Hepatocyte (in vitro differentiated cells): ENCODE data around the gene TRABD. TPM values are rescaled to one million over a fixed set of nuclear protein-coding genes. Genes with fewer than 3 reads are reported as not detected.
A peak's percentile ranks its signal among the peaks of the same experiment; 100 is the strongest.
"Not testable (repeated sequence)": the region's sequence is repeated elsewhere in the genome, so short reads cannot be mapped to it uniquely, and the experiment has no call there.

Experiments used
- DNase-seq: peaks from one replicate; pipeline ENCODE4 v3.0.0-alpha.2; 2016; ENCODE audit warnings: low spot score
- H2AFZ ChIP-seq: fragments of 200-600 bp; sonication (generic); 2 replicates; pipeline ENCODE4 v1.6.0; 2016; ENCODE audit warnings: antibody characterized with exemption, mild to moderate bottlenecking
- H3K27ac ChIP-seq: fragments of 200-600 bp; sonication (generic); 2 replicates; pipeline ENCODE4 v1.5.1; 2016; ENCODE audit warnings: mild to moderate bottlenecking
- H3K27me3 ChIP-seq: fragments of 200-600 bp; sonication (generic); 2 replicates; pipeline ENCODE4 v1.6.1; 2016
- H3K36me3 ChIP-seq: fragments of 200-600 bp; sonication (generic); replicated peaks from 2 replicates; pipeline ENCODE4 v1.5.1; 2016; ENCODE audit warnings: low read depth; ENCODE audit not compliant: insufficient read depth
- H3K4me1 ChIP-seq: fragments of 200-600 bp; sonication (generic); 2 replicates; pipeline ENCODE4 v1.5.1; 2016; ENCODE audit warnings: mild to moderate bottlenecking, moderate library complexity; ENCODE audit not compliant: insufficient read depth
- H3K4me2 ChIP-seq: fragments of 200-600 bp; sonication (generic); 2 replicates; pipeline ENCODE4 v1.6.0; 2016
- H3K4me3 ChIP-seq: fragments of 200-600 bp; sonication (generic); 2 replicates; pipeline ENCODE4 v1.5.1; 2016; ENCODE audit warnings: mild to moderate bottlenecking
- H3K79me2 ChIP-seq: fragments of 200-600 bp; sonication (generic); 2 replicates; pipeline ENCODE4 v1.6.0; 2017; ENCODE audit warnings: mild to moderate bottlenecking
- H3K9me2 ChIP-seq: fragments of 200-600 bp; sonication (generic); replicated peaks from 2 replicates; pipeline ENCODE4 v1.6.0; 2017; ENCODE audit warnings: mild to moderate bottlenecking; ENCODE audit not compliant: insufficient read depth
- H3K9me3 ChIP-seq: fragments of 200-600 bp; sonication (generic); 2 replicates; pipeline ENCODE4 v1.5.1; 2016; ENCODE audit warnings: low read depth, mild to moderate bottlenecking
- H4K20me1 ChIP-seq: fragments of 200-600 bp; sonication (generic); 2 replicates; pipeline ENCODE4 v1.6.0; 2016; ENCODE audit warnings: mild to moderate bottlenecking; ENCODE audit not compliant: insufficient read depth, poor library complexity, severe bottlenecking
- EZH2 ChIP-seq: fragments of 200-600 bp; sonication (generic); IDR thresholded peaks from 2 replicates; pipeline ENCODE4 v1.6.1; 2016; ENCODE audit warnings: antibody characterized with exemption, mild to moderate bottlenecking, borderline replicate concordance
- EZH2phosphoT487 ChIP-seq: fragments of 200-600 bp; sonication (generic); IDR thresholded peaks from one replicate; pipeline ENCODE4 v1.6.1; 2018; ENCODE audit warnings: antibody characterized with exemption, mild to moderate bottlenecking, low read depth, moderate library complexity; ENCODE audit not compliant: unreplicated experiment, severe bottlenecking
- WGBS: methylation state at CpG from one replicate; pipeline ENCODE4 v1.1.6; 2016; ENCODE audit warnings: low lambda C conversion rate; ENCODE audit errors: missing lambda C conversion rate; 5-methylcytosine and 5-hydroxymethylcytosine counted together
- polyA plus RNA-seq: library from polyadenylated mRNA; unstranded; fragments of >200 nt; fragmentation: Nextera tagmentation; extraction: Ambion mirVana; gene quantifications from 2 replicates; pipeline ENCODE4 v1.2.1, GENCODE V29; 2016
- total RNA-seq: library from RNA; depleted of rRNA; stranded (reverse); fragments of >200 nt; gene quantifications from 2 replicates; pipeline ENCODE4 v1.2.3, GENCODE V29; 2014
- TF ChIP-seq, protein P1 (sequence below): fragments of 200-600 bp; sonication (generic); IDR thresholded peaks from 2 replicates; pipeline ENCODE4 v1.5.1; 2016; ENCODE audit warnings: antibody characterized with exemption, mild to moderate bottlenecking; ENCODE audit not compliant: poor library complexity

Gene TRABD
- total and polyA plus RNA-seq, 2 experiments from 2014 or later: 25.9 to 62.3 TPM

- no peaks in the 10 kb centered on the region for H3K9me2 ChIP-seq
- no peaks in the 10 kb centered on the region for H3K36me3 ChIP-seq
- WGBS: 70% methylated on average over 13 of the region's 13 CpGs
Observed at GRCh38 chr22:50202130-50202666, 16.5 kb downstream of the TRABD start.

DNA sequence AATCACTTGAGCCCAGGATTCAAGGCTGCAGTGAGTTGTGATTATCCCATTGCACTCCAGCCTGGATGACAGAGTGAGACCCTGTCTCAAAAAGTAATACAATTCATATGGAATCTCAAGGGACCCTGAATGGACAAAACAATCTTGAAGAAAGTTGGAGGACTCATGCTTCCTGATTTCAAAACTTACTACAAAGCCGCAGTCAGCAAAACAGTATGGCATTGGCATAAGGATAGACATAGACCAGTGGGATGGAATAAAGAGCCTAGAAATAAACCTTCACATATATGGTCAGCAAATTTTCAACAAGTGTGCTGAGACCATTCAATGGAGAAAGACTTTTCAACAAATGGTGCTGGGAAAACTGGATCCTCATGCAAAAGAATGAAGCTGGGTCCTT is 17.6 kb downstream of the TRABD start:
- no peaks in the 10 kb centered on the region for H3K9me2 ChIP-seq
- H2AFZ ChIP-seq: no peak overlapping the region
- H3K27me3 ChIP-seq: no peaks in the 10 kb centered on the region
- H3K4me1 ChIP-seq: peaks cover 17% of the 10 kb centered on the region
- peaks cover 51% of the 10 kb centered on the region for H3K79me2 ChIP-seq
- no peak overlapping the region for H3K4me2 ChIP-seq
- no peak for DNase-seq
- TF ChIP-seq EZH2 (no peak), EZH2phosphoT487 (no peak)
- TF ChIP-seq, protein P1, sequence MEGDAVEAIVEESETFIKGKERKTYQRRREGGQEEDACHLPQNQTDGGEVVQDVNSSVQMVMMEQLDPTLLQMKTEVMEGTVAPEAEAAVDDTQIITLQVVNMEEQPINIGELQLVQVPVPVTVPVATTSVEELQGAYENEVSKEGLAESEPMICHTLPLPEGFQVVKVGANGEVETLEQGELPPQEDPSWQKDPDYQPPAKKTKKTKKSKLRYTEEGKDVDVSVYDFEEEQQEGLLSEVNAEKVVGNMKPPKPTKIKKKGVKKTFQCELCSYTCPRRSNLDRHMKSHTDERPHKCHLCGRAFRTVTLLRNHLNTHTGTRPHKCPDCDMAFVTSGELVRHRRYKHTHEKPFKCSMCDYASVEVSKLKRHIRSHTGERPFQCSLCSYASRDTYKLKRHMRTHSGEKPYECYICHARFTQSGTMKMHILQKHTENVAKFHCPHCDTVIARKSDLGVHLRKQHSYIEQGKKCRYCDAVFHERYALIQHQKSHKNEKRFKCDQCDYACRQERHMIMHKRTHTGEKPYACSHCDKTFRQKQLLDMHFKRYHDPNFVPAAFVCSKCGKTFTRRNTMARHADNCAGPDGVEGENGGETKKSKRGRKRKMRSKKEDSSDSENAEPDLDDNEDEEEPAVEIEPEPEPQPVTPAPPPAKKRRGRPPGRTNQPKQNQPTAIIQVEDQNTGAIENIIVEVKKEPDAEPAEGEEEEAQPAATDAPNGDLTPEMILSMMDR: no peak
- H3K4me3 ChIP-seq: no peak overlapping the region
- WGBS: 100% methylated on average over 1 of the region's 1 CpG
- H3K9me3 ChIP-seq: no peaks in the 10 kb centered on the region
- no peaks in the 10 kb centered on the region for H3K36me3 ChIP-seq
- H4K20me1 ChIP-seq: peaks cover 31% of the 10 kb centered on the region
- H3K27ac ChIP-seq: no peak overlapping the region

More at GRCh38 chr22:50202130-50202666, 16.5 kb downstream of the TRABD start:
- no peaks in the 10 kb centered on the region for H3K27me3 ChIP-seq
- peak; percentile 56 for DNase-seq
- peak overlapping the region; percentile 99 for H3K4me2 ChIP-seq
- H3K27ac ChIP-seq: peak overlapping the region; percentile 73
- H2AFZ ChIP-seq: no peak overlapping the region
- peaks cover 48% of the 10 kb centered on the region for H3K79me2 ChIP-seq
- peak overlapping the region; percentile 93 for H3K4me3 ChIP-seq
- H4K20me1 ChIP-seq: peaks cover 31% of the 10 kb centered on the region
- no peak for TF ChIP-seq EZH2phosphoT487
- no peak for TF ChIP-seq EZH2
- TF ChIP-seq, protein P1: no peak
- peaks cover 17% of the 10 kb centered on the region for H3K4me1 ChIP-seq
- H3K9me3 ChIP-seq: no peaks in the 10 kb centered on the region

DNA sequence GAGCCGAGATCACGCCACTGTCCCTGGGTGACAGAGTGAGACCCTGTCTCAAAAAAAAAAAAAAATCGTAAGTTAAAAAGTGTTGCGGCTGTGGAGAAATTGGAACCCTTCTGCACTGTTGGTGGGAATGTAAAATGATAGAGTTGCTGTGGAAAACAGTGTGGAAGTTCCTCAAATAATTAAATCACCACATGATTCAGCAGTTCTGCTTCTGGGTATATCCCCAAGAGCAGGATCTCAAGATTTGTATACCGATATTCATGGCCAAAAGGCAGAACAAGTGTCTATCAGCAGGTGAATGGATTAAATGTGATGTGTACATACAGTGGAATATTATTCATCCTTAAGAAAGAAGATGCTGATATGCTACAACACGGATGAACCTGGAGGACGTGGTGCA is 18.9 kb downstream of the TRABD start:
- Histone ChIP-seq H3K27me3 (no peaks in the 10 kb centered on the region), H3K36me3 (no peaks in the 10 kb centered on the region), H3K79me2 (peaks cover 54% of the 10 kb centered on the region), H3K4me1 (peaks cover 17% of the 10 kb centered on the region), H3K27ac (no peak overlapping the region), H2AFZ (no peak overlapping the region), H3K9me3 (no peaks in the 10 kb centered on the region), H3K4me2 (no peak overlapping the region), H4K20me1 (peaks cover 36% of the 10 kb centered on the region), H3K4me3 (no peak overlapping the region), H3K9me2 (no peaks in the 10 kb centered on the region)
- WGBS: 96% methylated on average over 7 of the region's 7 CpGs
- TF ChIP-seq, protein P1: no peak
- no peak for TF ChIP-seq EZH2
- no peak for DNase-seq

- Histone ChIP-seq H4K20me1 (peaks cover 38% of the 10 kb centered on the region), H3K4me1 (peaks cover 17% of the 10 kb centered on the region), H3K79me2 (peaks cover 57% of the 10 kb centered on the region)
- H3K27ac ChIP-seq, DNase-seq, H3K27me3 ChIP-seq, H3K9me2 ChIP-seq, H3K4me2 ChIP-seq, H3K36me3 ChIP-seq, H3K9me3 ChIP-seq, H3K4me3 ChIP-seq, H2AFZ ChIP-seq: not testable (repeated sequence)
- WGBS: 93% methylated on average over 9 of the region's 9 CpGs
Observed at GRCh38 chr22:50204998-50205397, 19.3 kb downstream of the TRABD start.
